22Rv1 (cell line): ENCODE data around the gene ERO1A.

Source experiments
- ZFX ChIP-seq: fragments of 450-650 bp; IDR thresholded peaks from 2 replicates; pipeline ENCODE4 v1.6.1; 2017; ENCODE audit warnings: antibody characterized with exemption, borderline replicate concordance
- TF ChIP-seq, protein P1 (sequence below): fragments of 450-650 bp; IDR thresholded peaks from 2 replicates; pipeline ENCODE4 v1.5.1; 2017; ENCODE audit warnings: mild to moderate bottlenecking

DNA sequence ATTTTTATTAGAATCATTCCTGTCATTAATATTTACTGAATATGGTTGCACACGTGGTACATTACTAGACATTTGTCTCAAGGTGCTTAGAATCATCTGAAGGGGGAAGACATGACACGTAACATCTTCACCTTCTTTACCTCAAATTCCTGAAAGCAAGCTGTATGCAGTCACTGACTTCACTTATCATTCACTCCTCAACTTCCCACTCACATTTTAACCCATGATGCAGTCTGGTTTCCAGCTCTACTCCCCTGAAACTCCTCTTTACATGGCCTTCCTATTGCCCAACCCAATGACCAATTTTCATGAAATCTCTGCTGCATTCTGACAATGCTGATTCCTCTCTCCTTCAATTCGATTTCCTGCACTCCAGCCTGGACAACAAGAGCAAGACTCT lies 5.9 kb upstream of the ERO1A start:
- TF ChIP-seq, protein P1, sequence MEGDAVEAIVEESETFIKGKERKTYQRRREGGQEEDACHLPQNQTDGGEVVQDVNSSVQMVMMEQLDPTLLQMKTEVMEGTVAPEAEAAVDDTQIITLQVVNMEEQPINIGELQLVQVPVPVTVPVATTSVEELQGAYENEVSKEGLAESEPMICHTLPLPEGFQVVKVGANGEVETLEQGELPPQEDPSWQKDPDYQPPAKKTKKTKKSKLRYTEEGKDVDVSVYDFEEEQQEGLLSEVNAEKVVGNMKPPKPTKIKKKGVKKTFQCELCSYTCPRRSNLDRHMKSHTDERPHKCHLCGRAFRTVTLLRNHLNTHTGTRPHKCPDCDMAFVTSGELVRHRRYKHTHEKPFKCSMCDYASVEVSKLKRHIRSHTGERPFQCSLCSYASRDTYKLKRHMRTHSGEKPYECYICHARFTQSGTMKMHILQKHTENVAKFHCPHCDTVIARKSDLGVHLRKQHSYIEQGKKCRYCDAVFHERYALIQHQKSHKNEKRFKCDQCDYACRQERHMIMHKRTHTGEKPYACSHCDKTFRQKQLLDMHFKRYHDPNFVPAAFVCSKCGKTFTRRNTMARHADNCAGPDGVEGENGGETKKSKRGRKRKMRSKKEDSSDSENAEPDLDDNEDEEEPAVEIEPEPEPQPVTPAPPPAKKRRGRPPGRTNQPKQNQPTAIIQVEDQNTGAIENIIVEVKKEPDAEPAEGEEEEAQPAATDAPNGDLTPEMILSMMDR = no peak
- no peak for TF ChIP-seq ZFX
